HFFc6 (cell line): ENCODE measurements around the gene ZNF700. TPM values are rescaled to one million over a fixed set of nuclear protein-coding genes. Genes with fewer than 3 reads are reported as not detected.
A peak's percentile ranks its signal among the peaks of the same experiment; 100 is the strongest.

Source experiments
- DNase-seq: peaks from one replicate; pipeline ENCODE4 v3.0.0-alpha.2; 2018
- H3K27ac Mint-ChIP-seq: 2 replicates; pipeline ENCODE4 v1.8.0; 2020; ENCODE audit warnings: mild to moderate bottlenecking, mixed read lengths
- H3K27me3 Mint-ChIP-seq: 2 replicates; pipeline ENCODE4 v1.8.0; 2021; ENCODE audit warnings: mild to moderate bottlenecking, moderate library complexity, mixed read lengths; ENCODE audit not compliant: insufficient read depth
- H3K36me3 Mint-ChIP-seq: 2 replicates; pipeline ENCODE4 v1.8.0; 2021; ENCODE audit warnings: low read depth, mixed read lengths
- H3K4me1 Mint-ChIP-seq: 2 replicates; pipeline ENCODE4 v1.8.0; 2020; ENCODE audit warnings: low read depth, mixed read lengths
- H3K4me3 Mint-ChIP-seq: 2 replicates; pipeline ENCODE4 v1.8.0; 2020; ENCODE audit warnings: mild to moderate bottlenecking, moderate library complexity, mixed read lengths
- H3K9me3 Mint-ChIP-seq: 2 replicates; pipeline ENCODE4 v1.8.0; 2020; ENCODE audit warnings: mild to moderate bottlenecking, mixed read lengths
- CTCF ChIP-seq: fragments of 200-600 bp; sonication (generic); IDR thresholded peaks from 2 replicates; pipeline ENCODE4 v1.5.0; 2021; ENCODE audit warnings: antibody characterized with exemption, mild to moderate bottlenecking
- total RNA-seq, 6 experiments: library from RNA; stranded (reverse); fragmentation: NEBNext Ultra II Directional; extraction: Animal tissue kit (Norgen Biotek cat#: 25700); gene quantifications; 2 replicates in 1 of 6; 3 replicates in 5 of 6; pipeline ENCODE4 v1.2.3, GENCODE V29; 2021

Gene ZNF700
- total RNA-seq, 6 experiments from 2014 or later = 4.6 to 6.0 (median 5.2) TPM

DNA sequence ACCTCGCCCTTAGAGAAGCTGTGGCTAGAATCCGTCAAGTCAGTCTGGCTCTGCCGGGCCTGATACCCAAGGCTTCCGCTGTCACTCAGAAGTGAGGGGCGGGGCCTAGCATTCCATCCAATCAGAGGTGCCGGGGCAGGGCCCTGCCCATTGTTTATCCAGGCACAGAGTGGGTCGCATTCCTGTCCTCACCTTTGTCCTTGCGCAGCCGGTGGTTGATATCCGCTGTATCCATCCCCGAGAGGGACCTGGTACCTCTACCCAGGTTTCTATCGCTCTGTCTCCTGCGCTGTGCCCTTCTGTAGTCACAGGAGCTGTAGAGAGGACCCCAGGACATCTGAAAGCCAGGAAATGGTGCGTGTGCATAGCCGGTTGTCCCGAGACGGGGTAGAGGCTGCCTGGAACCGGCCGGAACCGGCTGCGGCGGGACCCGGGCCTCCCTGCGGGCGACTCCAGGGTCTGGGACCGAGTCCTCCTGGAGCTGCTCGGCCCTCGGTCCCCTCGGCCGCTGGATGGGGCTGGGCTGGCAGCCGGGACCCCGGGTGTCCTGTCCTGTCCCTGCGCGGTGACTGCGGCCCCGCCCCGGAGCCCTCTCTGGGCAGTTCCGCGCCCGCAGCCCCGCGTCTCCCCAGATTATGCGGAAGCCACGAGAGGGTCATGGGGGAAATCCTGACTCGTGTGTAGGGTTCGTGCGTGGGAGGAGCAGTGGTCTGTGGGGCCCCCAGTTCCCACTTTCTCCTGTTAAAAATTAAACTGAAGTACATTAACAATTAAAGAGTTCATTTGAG lies 40.1 kb downstream of the ZNF700 start, which contains the start of gene ZNF763:
Gene ZNF763 (plus strand): TSS at position 183 of the 788 bp plus-strand sequence. CDS start 169 bp downstream, at position 352.
- Mint-ChIP-seq H3K4me3 (peak within 1 kb of the TSS; percentile 91), H3K36me3 (peaks cover 3% of the 10 kb centered on the region), H3K4me1 (peaks cover 21% of the 10 kb centered on the region), H3K27ac (peak within 1 kb of the TSS; percentile 91), H3K9me3 (peaks cover 3% of the 10 kb centered on the region; the same call in 1 of the 2 replicates), H3K27me3 (peaks cover 4% of the 10 kb centered on the region)
- DNase-seq = peak; percentile 61
- no peak for TF ChIP-seq CTCF

GRCh38 chr19:11970174-11970573 lies 45.3 kb downstream of the ZNF700 start:
- Mint-ChIP-seq H3K9me3 (peaks cover 16% of the 10 kb centered on the region), H3K27me3 (peaks cover 3% of the 10 kb centered on the region), H3K4me1 (peaks cover 7% of the 10 kb centered on the region), H3K27ac (no peak overlapping the region), H3K36me3 (peaks cover 15% of the 10 kb centered on the region), H3K4me3 (no peak overlapping the region)
- DNase-seq = no peak
- no peak for TF ChIP-seq CTCF

GRCh38 chr19:11971041-11971440 lies 46.1 kb downstream of the ZNF700 start:
- H3K9me3 Mint-ChIP-seq = peaks cover 24% of the 10 kb centered on the region
- peaks cover 19% of the 10 kb centered on the region for H3K36me3 Mint-ChIP-seq
- TF ChIP-seq CTCF = no peak
- DNase-seq = no peak
- H3K27me3 Mint-ChIP-seq = peaks cover 3% of the 10 kb centered on the region
- H3K4me3 Mint-ChIP-seq = no peak overlapping the region
- no peaks in the 10 kb centered on the region; the same call in 1 of the 2 replicates for H3K4me1 Mint-ChIP-seq
- H3K27ac Mint-ChIP-seq = no peak overlapping the region

GRCh38 chr19:11973019-11973810 lies 48.3 kb downstream of the ZNF700 start:
- no peak for TF ChIP-seq CTCF
- peaks cover 35% of the 10 kb centered on the region for H3K36me3 Mint-ChIP-seq
- no peaks in the 10 kb centered on the region; the same call in 1 of the 2 replicates for H3K27me3 Mint-ChIP-seq
- peaks cover 46% of the 10 kb centered on the region for H3K9me3 Mint-ChIP-seq
- no peak overlapping the region for H3K4me3 Mint-ChIP-seq
- no peak overlapping the region for H3K27ac Mint-ChIP-seq
- H3K4me1 Mint-ChIP-seq = no peaks in the 10 kb centered on the region
- DNase-seq = no peak

DNA sequence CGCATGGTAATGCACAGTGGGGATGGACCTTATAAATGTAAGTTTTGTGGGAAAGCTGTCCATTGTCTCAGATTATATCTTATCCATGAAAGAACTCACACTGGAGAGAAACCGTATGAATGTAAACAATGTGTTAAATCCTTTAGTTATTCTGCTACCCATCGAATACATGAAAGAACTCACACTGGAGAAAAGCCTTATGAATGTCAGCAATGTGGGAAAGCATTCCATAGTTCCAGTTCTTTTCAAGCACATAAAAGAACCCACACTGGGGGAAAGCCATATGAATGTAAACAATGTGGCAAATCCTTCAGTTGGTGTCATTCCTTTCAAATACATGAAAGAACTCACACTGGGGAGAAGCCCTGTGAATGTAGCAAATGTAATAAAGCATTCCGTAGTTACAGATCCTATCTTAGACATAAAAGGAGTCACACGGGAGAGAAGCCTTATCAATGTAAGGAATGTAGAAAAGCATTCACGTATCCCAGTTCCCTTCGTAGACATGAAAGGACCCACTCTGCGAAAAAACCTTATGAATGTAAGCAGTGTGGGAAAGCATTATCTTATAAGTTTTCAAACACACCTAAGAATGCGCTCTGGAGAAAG lies 53.7 kb downstream of the ZNF700 start:
- peaks cover 62% of the 10 kb centered on the region for H3K36me3 Mint-ChIP-seq
- no peak for DNase-seq
- no peaks in the 10 kb centered on the region; the same call in 1 of the 2 replicates for H3K27me3 Mint-ChIP-seq
- no peak overlapping the region for H3K4me3 Mint-ChIP-seq
- no peak overlapping the region for H3K27ac Mint-ChIP-seq
- no peaks in the 10 kb centered on the region for H3K4me1 Mint-ChIP-seq
- TF ChIP-seq CTCF = no peak
- peaks cover 89% of the 10 kb centered on the region for H3K9me3 Mint-ChIP-seq
